Fibroblast of skin of left quadriceps (primary cell): ENCODE data around the gene SETD1A.
"Not testable (repeated sequence)": the region's sequence is repeated elsewhere in the genome, so short reads cannot be mapped to it uniquely, and the experiment has no call there.

Experiments used
- DNase-seq, 2 experiments: peaks; one replicate each; pipeline ENCODE4 v3.0.0-alpha.2; 2013; ENCODE audit warnings: low read depth in 2 of 2

Gene SETD1A

GRCh38 chr16:30929167-30929566 lies 28.4 kb upstream of the SETD1A start:
- no peak for DNase-seq

GRCh38 chr16:30930160-30930571 lies 27.4 kb upstream of the SETD1A start:
- DNase-seq: no peak

- DNase-seq: no peak
These were observed 26.4 kb upstream of the SETD1A start for GRCh38 chr16:30931068-30931650.

GRCh38 chr16:30934827-30935557 lies 22.6 kb upstream of the SETD1A start:
- no peak for DNase-seq

GRCh38 chr16:30937692-30938091 lies 19.9 kb upstream of the SETD1A start:
- no peak for DNase-seq

- not testable (repeated sequence) for DNase-seq
These were observed 18.0 kb upstream of the SETD1A start for GRCh38 chr16:30939571-30939970.

GRCh38 chr16:30941600-30942425 lies 15.7 kb upstream of the SETD1A start:
- DNase-seq: no peak

- DNase-seq: no peak
These were observed 15.1 kb upstream of the SETD1A start for GRCh38 chr16:30942426-30942806.

GRCh38 chr16:30944352-30944751 lies 13.2 kb upstream of the SETD1A start:
- DNase-seq: no peak

- DNase-seq: no peak
These were observed 10.6 kb upstream of the SETD1A start for GRCh38 chr16:30946671-30947540.

- no peak for DNase-seq
These were observed 10.1 kb upstream of the SETD1A start for GRCh38 chr16:30947541-30947858.

GRCh38 chr16:30947859-30948666 lies 9.5 kb upstream of the SETD1A start:
- peak; percentile 95 to 96 for DNase-seq

- DNase-seq: no peak
These were observed 8.6 kb upstream of the SETD1A start, which contains the start of gene ORAI3 for GRCh38 chr16:30948667-30949649. ORAI3 (plus strand) TSS chr16:30949068; CDS start chr16:30949290, 222 bp downstream.

GRCh38 chr16:30949650-30950515 lies 7.7 kb upstream of the SETD1A start:
- no peak for DNase-seq

- DNase-seq: no peak
These were observed 7.0 kb upstream of the SETD1A start for GRCh38 chr16:30950516-30951065.

- no peak for DNase-seq
These were observed 6.4 kb upstream of the SETD1A start for GRCh38 chr16:30951193-30951592.

GRCh38 chr16:30951750-30952149 lies 5.8 kb upstream of the SETD1A start:
- no peak for DNase-seq

- DNase-seq: no peak
These were observed 4.4 kb upstream of the SETD1A start for GRCh38 chr16:30953111-30953510.
